K562 (cell line): Measurements from ENCODE around the gene GNAQ. TPM values are rescaled to one million over a fixed set of nuclear protein-coding genes. Genes with fewer than 3 reads are reported as not detected.

Experiments used
- ATAC-seq: fragments of 200-7000 bp; cut with Tn5 transposase; 3 replicates; pipeline ENCODE4 v1.9.1; 2020; ENCODE audit warnings: moderate library complexity
- BruUV-seq: library from RNA; stranded (reverse); fragments of 400-500 nt; replicated peaks from 2 replicates; lab custom pipeline; 2021; lab: Mats Ljungman, UMichigan
- CTCF ChIA-PET: fragments of 300-600 bp; formaldehyde crosslinking; extraction: SDS; loops from one replicate; lab custom pipeline; 2021; ENCODE audit warnings: low intra/inter-chr PET ratio; lab: Yijun Ruan, JAX
- POLR2A ChIA-PET: fragments of 300-600, 350-650 bp; sonication (Branson Sonifier 250); formaldehyde crosslinking; extraction: SDS; loops from one replicate; lab custom pipeline; 2021; ENCODE audit warnings: antibody characterized with exemption, inconsistent platforms; lab: Yijun Ruan, JAX
- DNase-seq, 4 experiments: peaks; one replicate each; pipeline versions ENCODE4 v3.0.0 to v3.0.0-alpha.2; 2011 to 2018; ENCODE audit warnings: low spot score in 3 of 4, mixed read lengths in 3 of 4; ENCODE audit errors: extremely low read depth in 1 of 4
- FAIRE-seq: peaks from 2 replicates; lab custom pipeline; 2011; peaks lifted over from hg19 to GRCh38; lab: Jason Lieb, UNC
- H2AFZ ChIP-seq: 2 replicates; pipeline ENCODE4 v1.6.0; 2011; ENCODE audit warnings: low read depth, low read length, control low read depth, inconsistent platforms
- H3K27ac ChIP-seq: fragments of 200-600 bp; 3 replicates; pipeline ENCODE4 v1.8.0; 2011; ENCODE audit warnings: low read depth, mild to moderate bottlenecking, control low read depth, inconsistent platforms, low read length, moderate library complexity, mixed read lengths; ENCODE audit errors: extremely low read depth
- H3K27me3 ChIP-seq, 2 experiments: fragments of 300-600 bp in 1 of 2; 2 replicates in 1 of 2; 3 replicates in 1 of 2; pipeline versions ENCODE4 v1.6.0 to v1.8.0; 2011; ENCODE audit warnings: inconsistent platforms in 2 of 2, low read length in 2 of 2, mild to moderate bottlenecking in 1 of 2, mixed read lengths in 1 of 2, moderate library complexity in 1 of 2; ENCODE audit not compliant: control insufficient read depth in 2 of 2, insufficient read depth in 2 of 2
- H3K36me3 ChIP-seq: fragments of 300-600 bp; 3 replicates; pipeline ENCODE4 v1.8.0; 2011; ENCODE audit warnings: mild to moderate bottlenecking, low read length, inconsistent platforms; ENCODE audit not compliant: control insufficient read depth, insufficient read depth
- H3K4me1 ChIP-seq, 2 experiments: fragments of 200-600 bp in 1 of 2; replicated peaks in 1 of 2; 2 replicates in 1 of 2; 3 replicates in 1 of 2; pipeline versions ENCODE4 v1.5.1 to v1.8.0; 2011; ENCODE audit warnings: inconsistent platforms in 2 of 2, low read length in 2 of 2, mild to moderate bottlenecking in 1 of 2, mixed read lengths in 1 of 2, moderate library complexity in 1 of 2; ENCODE audit not compliant: control insufficient read depth in 2 of 2, insufficient read depth in 2 of 2
- H3K4me2 ChIP-seq: 2 replicates; pipeline ENCODE4 v1.6.1; 2011; ENCODE audit warnings: low read length, control low read depth, inconsistent platforms, mixed read lengths; ENCODE audit not compliant: insufficient read depth
- H3K4me3 ChIP-seq: fragments of 200-600 bp; sonication (generic), shearing (Covaris generic); 2 replicates; pipeline ENCODE4 v1.5.1; 2016; ENCODE audit warnings: control low read depth, inconsistent platforms
- H3K79me2 ChIP-seq: fragments of 200-600 bp; 3 replicates; pipeline ENCODE4 v1.8.0; 2011; ENCODE audit warnings: low read length, inconsistent platforms; ENCODE audit not compliant: control insufficient read depth, insufficient read depth
- H3K9ac ChIP-seq, 2 experiments: 2 replicates each; pipeline versions ENCODE4 v1.6.0 to v1.6.1; 2011; ENCODE audit warnings: low read depth in 2 of 2, low read length in 2 of 2, control low read depth in 1 of 2, inconsistent platforms in 1 of 2, mild to moderate bottlenecking in 1 of 2, mixed read lengths in 1 of 2; ENCODE audit not compliant: insufficient read depth in 1 of 2
- H3K9me1 ChIP-seq: one replicate; pipeline ENCODE4 v1.6.0; 2011; ENCODE audit warnings: inconsistent platforms, mild to moderate bottlenecking, low read length, moderate library complexity; ENCODE audit not compliant: control insufficient read depth, insufficient read depth
- H3K9me3 ChIP-seq: replicated peaks from 2 replicates; pipeline ENCODE4 v1.5.1; 2011; ENCODE audit warnings: low read depth, low read length, inconsistent platforms; ENCODE audit not compliant: control insufficient read depth, insufficient read depth
- H4K20me1 ChIP-seq: replicated peaks from 2 replicates; pipeline ENCODE4 v1.6.1; 2011; ENCODE audit warnings: low read length, inconsistent platforms, mixed read lengths; ENCODE audit not compliant: control insufficient read depth, insufficient read depth
- CREBBP ChIP-seq: IDR thresholded peaks from one replicate; pipeline ENCODE4 v1.6.1; 2012; ENCODE audit warnings: low read depth, mild to moderate bottlenecking, control low read depth, inconsistent platforms, low read length
- FOXK1 ChIP-seq: sonication (generic); formaldehyde crosslinking; IDR thresholded peaks from 2 replicates; pipeline ENCODE4 v1.8.0; 2022; ENCODE audit warnings: missing genetic modification reagents, mild to moderate bottlenecking, borderline replicate concordance
- GTF2F1 ChIP-seq: IDR thresholded peaks from 2 replicates; pipeline ENCODE4 v1.6.1; 2011; ENCODE audit warnings: low read depth, low read length, improper control_type of control experiment
- JUNB ChIP-seq: fragments of 450-650 bp; formaldehyde crosslinking; conservative IDR thresholded peaks from 2 replicates; pipeline ENCODE4 v1.4.0; 2020; ENCODE audit warnings: mild to moderate bottlenecking
- MAZ ChIP-seq, 2 experiments: fragments of 450-650 bp in 1 of 2; sonication (generic) in 1 of 2; formaldehyde crosslinking; IDR thresholded peaks in 1 of 2; conservative IDR thresholded peaks in 1 of 2; 2 replicates each; pipeline versions ENCODE4 v1.4.0 to v1.5.0; 2020; ENCODE audit warnings: mild to moderate bottlenecking in 1 of 2, missing genetic modification reagents in 1 of 2
- NCOA4 ChIP-seq: fragments of 450-650 bp; IDR thresholded peaks from 2 replicates; pipeline ENCODE4 v1.6.1; 2018; ENCODE audit warnings: mild to moderate bottlenecking; ENCODE audit not compliant: partially characterized antibody
- NR2F6 ChIP-seq: fragments of 450-650 bp; formaldehyde crosslinking; IDR thresholded peaks from 2 replicates; pipeline ENCODE4 v1.4.0; 2020; ENCODE audit warnings: mild to moderate bottlenecking
- PHTF2 ChIP-seq: fragments of 250-450 bp; sonication (Bioruptor Pico); IDR thresholded peaks from 2 replicates; pipeline ENCODE4 v1.5.0; 2021; ENCODE audit warnings: mild to moderate bottlenecking
- RBM15 ChIP-seq: fragments of 200-400 bp; formaldehyde crosslinking; IDR thresholded peaks from 2 replicates; pipeline ENCODE4 v1.6.1; 2018; ENCODE audit warnings: mild to moderate bottlenecking, low read length, moderate library complexity; ENCODE audit not compliant: insufficient read depth
- SREBF1 ChIP-seq: fragments of 150-350 bp; IDR thresholded peaks from 2 replicates; pipeline ENCODE4 v1.6.1; 2014; ENCODE audit warnings: antibody characterized with exemption, low read depth, low read length, borderline replicate concordance
- ZC3H8 ChIP-seq: fragments of 450-650 bp; IDR thresholded peaks from 2 replicates; pipeline ENCODE4 v1.6.1; 2017
- ZNF354B ChIP-seq: fragments of 250-450 bp; sonication (Bioruptor Pico); IDR thresholded peaks from 2 replicates; pipeline ENCODE4 v1.4.0; 2020
- ZNF589 ChIP-seq: fragments of 200-800 bp; sonication (Bioruptor generic); IDR thresholded peaks from 2 replicates; pipeline ENCODE4 v1.6.1; 2016; ENCODE audit warnings: low read depth, missing genetic modification characterization, missing compliant biosample characterization
- WGBS: fragments of 100-300 bp; shearing (Covaris generic); methylation state at CpG from one replicate; pipeline ENCODE4 v1.1.6; 2016; ENCODE audit warnings: low coverage, mixed read lengths; ENCODE audit not compliant: insufficient coverage; ENCODE audit errors: missing lambda C conversion rate; 5-methylcytosine and 5-hydroxymethylcytosine counted together
- in situ Hi-C: fragments of 300-500 bp; cut with MboI; formaldehyde crosslinking; loops from 4 replicates; pipeline ENCODE4 v1.15.0; 2018; ENCODE audit warnings: inconsistent platforms, mixed read lengths
- intact Hi-C: fragments of 100-400 bp; cut with micrococcal nuclease; formaldehyde crosslinking; loops from 2 replicates; pipeline ENCODE4 v1.14.2; 2022
- polyA plus RNA-seq, 8 experiments: library from polyadenylated mRNA; depleted of rRNA in 4 of 8; stranded (reverse) in 5 of 8; unstranded in 3 of 8; fragments of >200 nt; fragmentation: Nextera tagmentation in 2 of 8; fragmentation: Illumina TruSeq in 1 of 8; extraction: Ambion mirVana in 2 of 8; extraction: Trizol in 1 of 8; gene quantifications; 2 replicates each; pipeline versions ENCODE4 v1.2.1 to v1.2.3, GENCODE V29; 2011 to 2014; ENCODE audit warnings: inconsistent platforms in 1 of 8, missing spikeins in 1 of 8
- total RNA-seq, 7 experiments: library from RNA; depleted of rRNA in 6 of 7; stranded (reverse); fragments of >200 nt in 6 of 7; fragmentation: Illumina TruSeq in 2 of 7; extraction: Trizol in 2 of 7; gene quantifications; 2 replicates each; pipeline versions ENCODE4 v1.2.1 to v1.2.3, GENCODE V29; 2011 to 2021; ENCODE audit warnings: low replicate concordance in 1 of 7
- TF ChIP-seq, protein P1 (sequence below): fragments of 200-400 bp; formaldehyde crosslinking; IDR thresholded peaks from 2 replicates; pipeline ENCODE4 v1.6.1; 2017; ENCODE audit warnings: mild to moderate bottlenecking, low read depth, low read length, moderate library complexity
- TF ChIP-seq, protein P2 (sequence below): fragments of 250-450 bp; sonication (Bioruptor Pico); IDR thresholded peaks from 2 replicates; pipeline ENCODE4 v1.5.0; 2022; ENCODE audit warnings: mild to moderate bottlenecking
- TF ChIP-seq, protein P3 (sequence below): fragments of 450-650 bp; IDR thresholded peaks from 2 replicates; pipeline ENCODE4 v1.6.1; 2018; ENCODE audit warnings: mild to moderate bottlenecking, low read depth; ENCODE audit not compliant: partially characterized antibody

GNAQ gene
- total and polyA plus RNA-seq, 9 of the 15 experiments (the other 6 are each of a cell fraction or from before 2014, with no cell fraction given) = 4.8 to 27.9 (median 17.5) TPM

DNA sequence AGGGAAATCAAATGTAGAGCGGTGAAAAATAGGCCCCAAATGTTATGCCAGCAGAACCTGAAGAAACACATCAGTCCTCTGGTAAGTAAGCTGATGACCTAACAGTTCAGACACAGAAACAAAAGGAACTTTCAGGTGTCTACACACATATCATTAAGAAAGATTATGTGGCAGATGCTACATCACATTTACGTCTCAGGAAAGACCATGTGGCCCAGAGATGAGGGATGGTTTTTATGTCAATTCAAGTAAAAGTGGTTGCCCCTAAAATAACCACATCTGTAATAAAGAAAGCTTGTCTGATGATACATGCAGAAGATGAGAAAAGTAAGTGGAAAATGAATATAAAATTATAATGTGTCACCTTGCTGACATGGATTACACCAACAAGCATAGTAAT lies 31.4 kb downstream of the GNAQ start:
- Histone ChIP-seq H3K27ac (no peak overlapping the region), H3K36me3 (peaks cover 3% of the 10 kb centered on the region; the same call in 1 of the 3 replicates), H3K4me2 (no peak overlapping the region), H3K4me3 (no peak overlapping the region), H2AFZ (no peak overlapping the region), H4K20me1 (peaks cover 10% of the 10 kb centered on the region; the same call in 1 of the 2 replicates), H3K27me3 (no peaks in the 10 kb centered on the region), H3K4me1 (peaks cover 20 to 29% of the 10 kb centered on the region in 2 experiments), H3K79me2 (peaks cover 95% of the 10 kb centered on the region), H3K9ac (no peak overlapping the region), H3K9me3 (no peaks in the 10 kb centered on the region), H3K9me1 (no peaks in the 10 kb centered on the region)
- no peak for DNase-seq
- FAIRE-seq = no peak
- 91% methylated on average over 2 of the region's 2 CpGs for WGBS
- ChIA-PET POLR2A (interaction anchor here (1.7 kb wide), 1 partner anchor 11 kb away, joined by 4 read pairs; no protein-coding TSS in a partner anchor), CTCF (no interaction called here)
- ATAC-seq = no peak
- intact Hi-C loops (no loop called here), in situ Hi-C loops (no loop called here)
- BruUV-seq = no TSS peak
- no peak for TF ChIP-seq RBM15
- TF ChIP-seq GTF2F1 = no peak
- TF ChIP-seq NR2F6 = no peak
- TF ChIP-seq FOXK1 (CRISPR knock-in tag) = no peak
- no peak for TF ChIP-seq SREBF1
- TF ChIP-seq NCOA4 = no peak
- TF ChIP-seq ZNF354B (CRISPR knock-in tag) = no peak
- TF ChIP-seq, protein P1, sequence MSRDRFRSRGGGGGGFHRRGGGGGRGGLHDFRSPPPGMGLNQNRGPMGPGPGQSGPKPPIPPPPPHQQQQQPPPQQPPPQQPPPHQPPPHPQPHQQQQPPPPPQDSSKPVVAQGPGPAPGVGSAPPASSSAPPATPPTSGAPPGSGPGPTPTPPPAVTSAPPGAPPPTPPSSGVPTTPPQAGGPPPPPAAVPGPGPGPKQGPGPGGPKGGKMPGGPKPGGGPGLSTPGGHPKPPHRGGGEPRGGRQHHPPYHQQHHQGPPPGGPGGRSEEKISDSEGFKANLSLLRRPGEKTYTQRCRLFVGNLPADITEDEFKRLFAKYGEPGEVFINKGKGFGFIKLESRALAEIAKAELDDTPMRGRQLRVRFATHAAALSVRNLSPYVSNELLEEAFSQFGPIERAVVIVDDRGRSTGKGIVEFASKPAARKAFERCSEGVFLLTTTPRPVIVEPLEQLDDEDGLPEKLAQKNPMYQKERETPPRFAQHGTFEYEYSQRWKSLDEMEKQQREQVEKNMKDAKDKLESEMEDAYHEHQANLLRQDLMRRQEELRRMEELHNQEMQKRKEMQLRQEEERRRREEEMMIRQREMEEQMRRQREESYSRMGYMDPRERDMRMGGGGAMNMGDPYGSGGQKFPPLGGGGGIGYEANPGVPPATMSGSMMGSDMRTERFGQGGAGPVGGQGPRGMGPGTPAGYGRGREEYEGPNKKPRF = no peak
- no peak for TF ChIP-seq MAZ (CRISPR knock-in tag; conservative IDR thresholded peaks at IDR 0.05 in 1 of 2, IDR thresholded peaks at IDR 0.05 in 1 of 2)
- no peak for TF ChIP-seq JUNB (CRISPR knock-in tag)
- TF ChIP-seq CREBBP = no peak
- TF ChIP-seq, protein P2, sequence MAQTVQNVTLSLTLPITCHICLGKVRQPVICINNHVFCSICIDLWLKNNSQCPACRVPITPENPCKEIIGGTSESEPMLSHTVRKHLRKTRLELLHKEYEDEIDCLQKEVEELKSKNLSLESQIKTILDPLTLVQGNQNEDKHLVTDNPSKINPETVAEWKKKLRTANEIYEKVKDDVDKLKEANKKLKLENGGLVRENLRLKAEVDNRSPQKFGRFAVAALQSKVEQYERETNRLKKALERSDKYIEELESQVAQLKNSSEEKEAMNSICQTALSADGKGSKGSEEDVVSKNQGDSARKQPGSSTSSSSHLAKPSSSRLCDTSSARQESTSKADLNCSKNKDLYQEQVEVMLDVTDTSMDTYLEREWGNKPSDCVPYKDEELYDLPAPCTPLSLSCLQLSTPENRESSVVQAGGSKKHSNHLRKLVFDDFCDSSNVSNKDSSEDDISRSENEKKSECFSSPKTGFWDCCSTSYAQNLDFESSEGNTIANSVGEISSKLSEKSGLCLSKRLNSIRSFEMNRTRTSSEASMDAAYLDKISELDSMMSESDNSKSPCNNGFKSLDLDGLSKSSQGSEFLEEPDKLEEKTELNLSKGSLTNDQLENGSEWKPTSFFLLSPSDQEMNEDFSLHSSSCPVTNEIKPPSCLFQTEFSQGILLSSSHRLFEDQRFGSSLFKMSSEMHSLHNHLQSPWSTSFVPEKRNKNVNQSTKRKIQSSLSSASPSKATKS (CRISPR knock-in tag) = no peak
- no peak for TF ChIP-seq ZNF589 (CRISPR knock-in tag)
- TF ChIP-seq ZC3H8 = no peak
- TF ChIP-seq PHTF2 (CRISPR knock-in tag) = no peak
- TF ChIP-seq, protein P3, sequence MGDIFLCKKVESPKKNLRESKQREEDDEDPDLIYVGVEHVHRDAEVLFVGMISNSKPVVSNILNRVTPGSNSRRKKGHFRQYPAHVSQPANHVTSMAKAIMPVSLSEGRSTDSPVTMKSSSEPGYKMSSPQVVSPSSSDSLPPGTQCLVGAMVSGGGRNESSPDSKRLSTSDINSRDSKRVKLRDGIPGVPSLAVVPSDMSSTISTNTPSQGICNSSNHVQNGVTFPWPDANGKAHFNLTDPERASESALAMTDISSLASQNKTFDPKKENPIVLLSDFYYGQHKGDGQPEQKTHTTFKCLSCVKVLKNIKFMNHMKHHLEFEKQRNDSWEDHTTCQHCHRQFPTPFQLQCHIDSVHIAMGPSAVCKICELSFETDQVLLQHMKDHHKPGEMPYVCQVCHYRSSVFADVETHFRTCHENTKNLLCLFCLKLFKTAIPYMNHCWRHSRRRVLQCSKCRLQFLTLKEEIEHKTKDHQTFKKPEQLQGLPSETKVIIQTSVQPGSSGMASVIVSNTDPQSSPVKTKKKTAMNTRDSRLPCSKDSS = no peak
